ENCODE measurements around the gene TLE5.
"Not testable (repeated sequence)": the region's sequence is repeated elsewhere in the genome, so short reads cannot be mapped to it uniquely, and the experiment has no call there.

TLE5 gene

GRCh38 chr19:3050016-3050415 is 12.3 kb downstream of the TLE5 start:
- peaks cover 3 to 16% (median 9%) of the 10 kb centered on the region in 4 experiments for H3K4me1 ChIP-seq (ENCODE audit: control extremely low read depth in 1 of 4, control insufficient read depth in 4 of 4, insufficient read depth in 4 of 4, low read length in 3 of 4)
- DNase-seq; H3K4me3 ChIP-seq (ENCODE audit: control insufficient read depth in 1 of 7, extremely low read depth in 1 of 7, insufficient read depth in 4 of 7, low read depth in 2 of 7, low read length in 6 of 7); H3K27me3 ChIP-seq (replicated peaks in 2 of 5; ENCODE audit: control insufficient read depth in 4 of 5, insufficient read depth in 5 of 5, low read length in 4 of 5); H3K27ac ChIP-seq (ENCODE audit: insufficient read depth in 1 of 2, low read depth in 1 of 2, low read length in 2 of 2, poor library complexity in 1 of 2, severe bottlenecking in 2 of 2); CTCF ChIA-PET; H3K9me3 ChIP-seq (ENCODE audit: control extremely low read depth in 1 of 5, control insufficient read depth in 4 of 5, insufficient read depth in 2 of 5, low read depth in 1 of 5, low read length in 4 of 5); POLR2A ChIA-PET: not testable (repeated sequence)
- H3K36me3 ChIP-seq (ENCODE audit: control insufficient read depth in 4 of 4, insufficient read depth in 4 of 4, low read length in 3 of 4) = peaks cover 6 to 25% (median 13%) of the 10 kb centered on the region in 4 experiments
- WGBS (ENCODE audit: insufficient coverage) = 93% methylated on average over 3 of the region's 7 CpGs

- DNase-seq = no peak
- POLR2A ChIA-PET = no interaction called here
- CTCF ChIA-PET = no interaction called here
- peaks cover 3 to 16% (median 9%) of the 10 kb centered on the region in 4 experiments for H3K4me1 ChIP-seq (ENCODE audit: control extremely low read depth in 1 of 4, control insufficient read depth in 4 of 4, insufficient read depth in 4 of 4, low read length in 3 of 4)
- H3K9me3 ChIP-seq (ENCODE audit: control extremely low read depth in 1 of 5, control insufficient read depth in 4 of 5, insufficient read depth in 2 of 5, low read depth in 1 of 5, low read length in 4 of 5) = no peaks in the 10 kb centered on the region
- peaks cover 0 to 15% (median 6%) of the 10 kb centered on the region in 4 experiments for H3K36me3 ChIP-seq (ENCODE audit: control insufficient read depth in 4 of 4, insufficient read depth in 4 of 4, low read length in 3 of 4)
- 78% methylated on average over 2 of the region's 3 CpGs for WGBS (ENCODE audit: insufficient coverage)
- H3K27me3 ChIP-seq (replicated peaks in 2 of 5; ENCODE audit: control insufficient read depth in 4 of 5, insufficient read depth in 5 of 5, low read length in 4 of 5) = no peaks in the 10 kb centered on the region
- H3K4me3 ChIP-seq (ENCODE audit: control insufficient read depth in 1 of 7, extremely low read depth in 1 of 7, insufficient read depth in 4 of 7, low read depth in 2 of 7, low read length in 6 of 7) = no peak overlapping the region
- no peak overlapping the region for H3K27ac ChIP-seq (ENCODE audit: insufficient read depth in 1 of 2, low read depth in 1 of 2, low read length in 2 of 2, poor library complexity in 1 of 2, severe bottlenecking in 2 of 2)
Observed at GRCh38 chr19:3049089-3049488, 13.2 kb downstream of the TLE5 start.

GRCh38 chr19:3048190-3048533 is 14.1 kb downstream of the TLE5 start:
- WGBS (ENCODE audit: insufficient coverage) = 84% methylated on average over 4 of the region's 5 CpGs
- Histone ChIP-seq H3K27ac (ENCODE audit: insufficient read depth in 1 of 2, low read depth in 1 of 2, low read length in 2 of 2, poor library complexity in 1 of 2, severe bottlenecking in 2 of 2) (no peak overlapping the region), H3K27me3 (replicated peaks in 2 of 5; ENCODE audit: control insufficient read depth in 4 of 5, insufficient read depth in 5 of 5, low read length in 4 of 5) (no peaks in the 10 kb centered on the region), H3K9me3 (ENCODE audit: control extremely low read depth in 1 of 5, control insufficient read depth in 4 of 5, insufficient read depth in 2 of 5, low read depth in 1 of 5, low read length in 4 of 5) (no peaks in the 10 kb centered on the region), H3K4me1 (ENCODE audit: control extremely low read depth in 1 of 4, control insufficient read depth in 4 of 4, insufficient read depth in 4 of 4, low read length in 3 of 4) (peaks cover 3 to 17% (median 9%) of the 10 kb centered on the region in 4 experiments), H3K4me3 (ENCODE audit: control insufficient read depth in 1 of 7, extremely low read depth in 1 of 7, insufficient read depth in 4 of 7, low read depth in 2 of 7, low read length in 6 of 7) (peak overlapping the region in 4 of 7 experiments; percentile 59 to 66 (median 64)), H3K36me3 (ENCODE audit: control insufficient read depth in 4 of 4, insufficient read depth in 4 of 4, low read length in 3 of 4) (peaks cover 0 to 7% (median 2%) of the 10 kb centered on the region in 4 experiments)
- POLR2A ChIA-PET = no interaction called here
- CTCF ChIA-PET = no interaction called here
- DNase-seq = no peak

- CTCF ChIA-PET = interaction anchor here (0.7 kb wide), 1 partner anchor 36 kb away, joined by 3 read pairs; no protein-coding TSS in a partner anchor
- Histone ChIP-seq H3K36me3 (ENCODE audit: control insufficient read depth in 4 of 4, insufficient read depth in 4 of 4, low read length in 3 of 4) (peaks cover 0 to 3% (median under 1%) of the 10 kb centered on the region in 4 experiments), H3K4me3 (ENCODE audit: control insufficient read depth in 1 of 7, extremely low read depth in 1 of 7, insufficient read depth in 4 of 7, low read depth in 2 of 7, low read length in 6 of 7) (peak overlapping the region in 5 of 7 experiments; percentile 53 to 66 (median 63)), H3K4me1 (ENCODE audit: control extremely low read depth in 1 of 4, control insufficient read depth in 4 of 4, insufficient read depth in 4 of 4, low read length in 3 of 4) (peaks cover 3 to 22% (median 12%) of the 10 kb centered on the region in 4 experiments), H3K27ac (ENCODE audit: insufficient read depth in 1 of 2, low read depth in 1 of 2, low read length in 2 of 2, poor library complexity in 1 of 2, severe bottlenecking in 2 of 2) (peak overlapping the region in 1 of 2 experiments; percentile 58), H3K9me3 (ENCODE audit: control extremely low read depth in 1 of 5, control insufficient read depth in 4 of 5, insufficient read depth in 2 of 5, low read depth in 1 of 5, low read length in 4 of 5) (no peaks in the 10 kb centered on the region), H3K27me3 (replicated peaks in 2 of 5; ENCODE audit: control insufficient read depth in 4 of 5, insufficient read depth in 5 of 5, low read length in 4 of 5) (no peaks in the 10 kb centered on the region)
- peak; percentile 87 to 93 (median 91) for DNase-seq
- 10% methylated on average over 17 of the region's 28 CpGs for WGBS (ENCODE audit: insufficient coverage)
- POLR2A ChIA-PET = interaction anchor here (0.7 kb wide), 1 partner anchor 10 kb away, joined by 3 read pairs; no protein-coding TSS in a partner anchor
Observed at GRCh38 chr19:3047496-3048189, 14.7 kb downstream of the TLE5 start.

- ChIA-PET POLR2A (interaction anchor here (0.7 kb wide), 1 partner anchor 9 kb away, joined by 3 read pairs; no protein-coding TSS in a partner anchor), CTCF (interaction anchor here (0.7 to 2.5 kb wide), 2 partner anchors 11 to 37 kb away, joined by 3 to 12 read pairs; no protein-coding TSS in a partner anchor)
- Histone ChIP-seq H3K4me3 (ENCODE audit: control insufficient read depth in 1 of 7, extremely low read depth in 1 of 7, insufficient read depth in 4 of 7, low read depth in 2 of 7, low read length in 6 of 7) (peak overlapping the region in 5 of 7 experiments; percentile 53 to 66 (median 63)), H3K36me3 (ENCODE audit: control insufficient read depth in 4 of 4, insufficient read depth in 4 of 4, low read length in 3 of 4) (no peaks in the 10 kb centered on the region), H3K27me3 (replicated peaks in 2 of 5; ENCODE audit: control insufficient read depth in 4 of 5, insufficient read depth in 5 of 5, low read length in 4 of 5) (no peaks in the 10 kb centered on the region), H3K9me3 (ENCODE audit: control extremely low read depth in 1 of 5, control insufficient read depth in 4 of 5, insufficient read depth in 2 of 5, low read depth in 1 of 5, low read length in 4 of 5) (no peaks in the 10 kb centered on the region), H3K27ac (ENCODE audit: insufficient read depth in 1 of 2, low read depth in 1 of 2, low read length in 2 of 2, poor library complexity in 1 of 2, severe bottlenecking in 2 of 2) (peak overlapping the region in 1 of 2 experiments; percentile 58), H3K4me1 (ENCODE audit: control extremely low read depth in 1 of 4, control insufficient read depth in 4 of 4, insufficient read depth in 4 of 4, low read length in 3 of 4) (peaks cover 3 to 27% (median 14%) of the 10 kb centered on the region in 4 experiments)
- peak; percentile 52 to 54 (median 53) for DNase-seq
- 0% methylated on average over 6 of the region's 47 CpGs for WGBS (ENCODE audit: insufficient coverage)
Observed at GRCh38 chr19:3046698-3047495, 15.4 kb downstream of the TLE5 start.

- POLR2A ChIA-PET = interaction anchor here (0.5 kb wide), 1 partner anchor 81 kb away, joined by 5 read pairs; no protein-coding TSS in a partner anchor
Observed at GRCh38 chr19:3045885-3046697, 16.2 kb downstream of the TLE5 start.

More at GRCh38 chr19:3045885-3046697, 16.2 kb downstream of the TLE5 start:
- WGBS (ENCODE audit: insufficient coverage) = 66% methylated on average over 7 of the region's 16 CpGs
- Histone ChIP-seq H3K4me3 (ENCODE audit: control insufficient read depth in 1 of 7, extremely low read depth in 1 of 7, insufficient read depth in 4 of 7, low read depth in 2 of 7, low read length in 6 of 7) (no peak overlapping the region), H3K4me1 (ENCODE audit: control extremely low read depth in 1 of 4, control insufficient read depth in 4 of 4, insufficient read depth in 4 of 4, low read length in 3 of 4) (peaks cover 3 to 33% (median 16%) of the 10 kb centered on the region in 4 experiments), H3K36me3 (ENCODE audit: control insufficient read depth in 4 of 4, insufficient read depth in 4 of 4, low read length in 3 of 4) (no peaks in the 10 kb centered on the region), H3K27me3 (replicated peaks in 2 of 5; ENCODE audit: control insufficient read depth in 4 of 5, insufficient read depth in 5 of 5, low read length in 4 of 5) (no peaks in the 10 kb centered on the region), H3K9me3 (ENCODE audit: control extremely low read depth in 1 of 5, control insufficient read depth in 4 of 5, insufficient read depth in 2 of 5, low read depth in 1 of 5, low read length in 4 of 5) (no peaks in the 10 kb centered on the region), H3K27ac (ENCODE audit: insufficient read depth in 1 of 2, low read depth in 1 of 2, low read length in 2 of 2, poor library complexity in 1 of 2, severe bottlenecking in 2 of 2) (no peak overlapping the region)
- CTCF ChIA-PET = interaction anchor here (1.3 to 2.5 kb wide), 2 partner anchors 10 to 96 kb away, joined by 4 to 12 read pairs; no protein-coding TSS in a partner anchor
- no peak for DNase-seq

All from common myeloid progenitor, CD34-positive (primary cell).